GM18519 (cell line): ENCODE data around the gene KRTAP1-1.
"Not testable (repeated sequence)": the region's sequence is repeated elsewhere in the genome, so short reads cannot be mapped to it uniquely, and the experiment has no call there.

Experiments
- ATAC-seq: cut with Tn5 transposase; IDR thresholded peaks from one replicate; pipeline ENCODE4 v1.9.1; 2021; ENCODE audit warnings: mild to moderate bottlenecking, moderate library complexity; ENCODE audit not compliant: unreplicated experiment, low FRiP score

Gene KRTAP1-1, protein sequence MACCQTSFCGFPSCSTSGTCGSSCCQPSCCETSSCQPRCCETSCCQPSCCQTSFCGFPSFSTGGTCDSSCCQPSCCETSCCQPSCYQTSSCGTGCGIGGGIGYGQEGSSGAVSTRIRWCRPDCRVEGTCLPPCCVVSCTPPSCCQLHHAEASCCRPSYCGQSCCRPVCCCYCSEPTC

DNA sequence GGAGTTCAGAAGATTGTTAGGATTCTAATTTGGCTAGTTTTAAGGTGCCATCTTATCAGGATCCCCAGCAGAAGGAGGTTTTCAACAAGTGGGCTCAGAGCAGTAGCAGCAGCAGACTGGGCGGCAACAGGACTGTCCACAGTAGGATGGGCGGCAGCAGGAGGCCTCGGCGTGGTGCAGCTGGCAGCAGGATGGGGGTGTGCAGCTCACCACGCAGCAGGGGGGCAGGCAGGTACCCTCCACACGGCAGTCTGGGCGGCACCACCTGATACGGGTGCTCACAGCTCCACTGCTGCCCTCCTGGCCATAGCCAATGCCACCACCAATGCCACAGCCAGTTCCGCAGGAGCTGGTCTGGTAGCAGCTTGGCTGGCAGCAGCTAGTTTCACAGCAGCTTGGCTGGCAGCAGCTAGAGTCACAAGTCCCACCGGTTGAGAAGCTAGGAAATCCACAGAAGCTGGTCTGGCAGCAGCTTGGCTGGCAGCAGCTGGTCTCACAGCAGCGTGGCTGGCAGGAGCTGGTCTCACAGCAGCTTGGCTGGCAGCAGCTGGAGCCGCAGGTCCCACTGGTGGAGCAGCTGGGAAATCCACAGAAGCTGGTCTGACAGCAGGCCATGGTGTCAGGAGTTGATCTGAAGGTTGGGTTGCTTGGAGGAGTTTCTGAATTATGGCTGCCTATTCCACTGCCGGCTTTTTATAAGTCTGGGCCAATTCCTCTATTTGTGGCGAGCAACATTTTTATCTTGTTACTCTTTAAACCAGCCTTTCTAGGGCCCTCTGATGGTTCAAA, at the start of gene KRTAP1-1:
Gene KRTAP1-1, minus strand, starts transcription at position 668 of the 789 bp plus-strand sequence. Its CDS starts 53 bp downstream, at position 615.
- ATAC-seq = not testable (repeated sequence)

DNA sequence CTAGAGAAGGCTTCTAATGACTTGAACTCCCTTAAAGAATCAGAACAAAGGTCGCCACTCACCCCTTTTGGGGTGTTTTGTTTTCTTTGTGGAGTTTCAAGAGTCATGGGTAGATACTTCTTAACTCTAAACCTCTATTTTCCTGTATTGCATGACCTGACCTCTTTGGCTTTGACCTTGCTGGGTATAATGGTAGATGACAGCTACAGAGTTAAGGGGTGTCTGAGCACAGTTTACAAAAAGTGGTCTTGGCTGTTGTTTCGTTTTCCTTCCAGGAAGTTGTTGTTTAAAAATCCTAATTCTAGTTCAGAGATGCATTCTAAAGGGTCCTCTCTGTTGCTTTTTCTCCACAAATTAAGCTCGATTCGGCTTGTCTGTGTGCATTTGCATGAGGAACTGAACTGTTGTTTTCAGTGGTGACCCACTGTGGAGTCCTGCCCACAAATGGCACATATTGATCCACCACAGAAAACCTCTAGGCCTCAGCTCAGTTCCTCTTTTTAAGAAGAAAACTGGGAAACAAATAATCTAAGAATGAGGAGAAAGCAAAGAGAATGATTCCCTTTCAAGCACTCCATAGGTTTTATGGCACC, 47.6 kb upstream of the KRTAP1-1 start:
- ATAC-seq = not testable (repeated sequence)

- ATAC-seq = not testable (repeated sequence)
Observed at GRCh38 chr17:41084100-41084856, 43.0 kb upstream of the KRTAP1-1 start, which contains the start of gene KRTAP4-7. Gene KRTAP4-7 (plus strand): TSS chr17:41084150. CDS start chr17:41084207, 57 bp downstream.

GRCh38 chr17:41083427-41083826, 42.2 kb upstream of the KRTAP1-1 start:
- ATAC-seq = not testable (repeated sequence)

GRCh38 chr17:41082626-41083025, 41.4 kb upstream of the KRTAP1-1 start:
- no peak for ATAC-seq

- no peak for ATAC-seq
Observed at GRCh38 chr17:41076788-41077187, 35.5 kb upstream of the KRTAP1-1 start.

DNA sequence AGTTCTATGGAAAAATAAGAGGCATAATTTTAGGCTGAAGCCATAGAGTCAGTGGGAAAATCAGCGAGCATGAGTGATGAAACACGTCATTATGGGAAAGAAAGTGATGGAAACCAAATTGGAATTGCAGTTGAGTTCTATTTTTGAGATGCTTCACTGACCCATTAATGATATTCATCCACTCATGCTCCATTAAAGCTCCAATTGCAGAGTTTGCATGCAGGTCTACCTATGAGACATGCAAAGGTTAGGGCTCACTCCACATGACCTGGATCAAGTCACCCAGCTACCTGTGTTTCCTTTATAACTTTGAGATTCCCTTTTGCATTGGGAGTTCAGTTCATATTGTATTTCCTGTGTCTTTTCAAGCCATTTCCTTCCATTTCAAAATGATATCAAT, 32.4 kb upstream of the KRTAP1-1 start:
- ATAC-seq = no peak

DNA sequence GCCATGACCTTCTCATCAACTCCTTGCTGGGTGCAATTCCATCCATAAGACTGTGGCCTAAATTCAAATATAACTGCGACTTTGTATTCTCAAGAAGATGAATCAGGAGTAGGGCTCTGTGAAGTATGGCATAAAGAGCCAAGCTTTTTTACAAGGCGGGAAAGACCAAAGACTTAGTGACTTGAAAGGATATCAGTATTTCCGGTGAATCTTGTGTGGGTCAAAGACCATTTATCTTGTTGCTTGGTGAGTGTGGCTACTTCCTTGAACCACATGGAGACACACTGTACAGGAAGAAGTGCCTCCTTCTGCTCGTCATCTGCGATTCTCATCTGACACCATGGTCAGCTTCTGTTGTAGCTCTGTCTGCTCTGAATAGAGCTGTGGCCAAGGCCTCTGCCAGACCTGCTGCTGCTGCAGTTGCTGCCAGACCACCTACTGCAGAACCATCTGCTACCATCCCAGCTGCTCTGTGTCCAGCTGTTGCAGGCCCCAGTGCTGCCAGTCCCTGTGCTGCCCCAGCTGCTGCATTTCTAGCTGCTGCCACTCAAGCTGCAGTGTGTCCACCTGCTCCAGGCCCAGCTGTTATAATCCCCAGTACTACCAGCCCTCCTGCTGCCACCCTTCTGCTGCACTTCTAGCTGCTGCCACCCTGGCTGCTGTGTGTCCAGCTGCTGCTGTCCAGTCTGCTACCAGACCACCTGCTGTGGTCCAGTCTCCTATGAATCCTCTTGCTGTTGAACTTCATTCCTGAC, 30.5 kb upstream of the KRTAP1-1 start:
- ATAC-seq = no peak

DNA sequence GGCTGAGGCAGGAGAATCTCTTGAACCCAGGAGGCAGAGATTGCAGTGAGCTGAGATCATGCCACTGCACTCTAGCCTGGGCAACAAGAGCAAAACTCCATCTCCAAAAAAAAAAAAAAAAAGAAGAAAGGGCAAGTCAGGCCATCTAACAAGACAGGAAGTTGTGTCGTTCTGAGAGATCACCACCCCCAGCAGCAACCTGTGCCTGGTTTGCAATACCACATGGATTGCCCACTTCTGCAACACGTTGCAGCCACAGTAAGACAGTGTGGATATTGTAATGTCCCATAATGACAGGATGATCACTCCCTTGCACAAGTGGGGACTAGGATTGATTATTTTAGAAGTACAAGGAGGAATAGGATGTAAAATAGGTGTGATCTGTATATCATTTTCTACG, 27.8 kb upstream of the KRTAP1-1 start:
- no peak for ATAC-seq

DNA sequence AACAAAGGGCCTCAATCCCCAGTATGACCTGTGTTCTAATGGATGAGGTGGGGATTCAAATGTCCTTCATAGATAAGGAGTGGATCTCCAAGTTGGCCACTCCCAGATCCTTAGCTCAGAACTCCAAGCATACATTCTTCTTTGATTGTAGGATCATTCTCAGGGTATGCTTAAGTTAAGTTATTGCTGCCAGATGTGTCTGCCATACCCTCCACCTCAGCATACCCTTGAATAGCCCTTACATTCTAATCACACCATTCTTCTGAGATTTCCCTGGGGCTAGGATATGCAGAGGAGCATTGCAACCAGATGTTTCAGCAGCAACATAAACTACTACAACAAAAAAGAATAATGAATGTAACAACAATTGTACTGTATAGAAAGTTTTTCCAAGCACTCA, 26.0 kb upstream of the KRTAP1-1 start:
- ATAC-seq = no peak

DNA sequence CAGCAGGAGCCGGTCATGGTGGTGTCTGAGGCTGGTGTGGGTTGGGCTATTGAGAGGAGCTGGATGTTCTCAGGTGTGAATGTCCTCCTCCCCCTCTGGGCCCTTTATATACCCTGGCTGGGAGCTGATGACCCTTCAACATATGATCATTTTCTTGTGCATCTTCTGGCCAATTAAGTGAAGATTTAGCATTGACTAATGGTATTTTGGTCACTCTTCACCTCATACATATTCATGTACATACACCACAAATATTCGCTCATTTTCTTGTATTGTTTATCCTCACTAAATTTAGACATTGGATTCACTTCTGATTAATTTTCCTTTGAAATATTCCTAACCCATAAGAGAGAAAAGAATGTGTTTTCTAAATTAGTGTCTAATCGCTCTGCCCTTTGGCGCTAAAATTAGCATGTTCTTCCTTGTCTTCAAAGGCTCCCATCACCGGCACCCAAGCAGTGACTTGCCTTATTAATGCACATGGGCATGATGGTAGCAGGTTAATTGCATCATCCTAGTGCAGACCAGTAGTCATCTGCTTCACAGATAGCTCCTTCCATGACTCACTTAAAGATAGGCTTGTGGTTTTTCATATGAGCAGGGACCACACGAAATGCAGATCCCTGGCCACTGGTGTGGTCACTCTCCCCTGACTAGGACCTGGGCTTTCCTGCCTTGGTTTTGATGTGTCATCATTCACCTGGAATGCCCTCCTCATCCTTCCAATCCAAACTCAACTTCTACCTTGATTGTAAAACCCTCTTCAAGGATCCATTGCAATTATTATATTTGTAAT, 24.8 kb upstream of the KRTAP1-1 start, which contains the start of gene KRTAP2-4:
Gene KRTAP2-4, minus strand, starts transcription at position 51 of the 796 bp plus-strand sequence. Its CDS starts 34 bp downstream, at position 17.
- ATAC-seq = no peak

DNA sequence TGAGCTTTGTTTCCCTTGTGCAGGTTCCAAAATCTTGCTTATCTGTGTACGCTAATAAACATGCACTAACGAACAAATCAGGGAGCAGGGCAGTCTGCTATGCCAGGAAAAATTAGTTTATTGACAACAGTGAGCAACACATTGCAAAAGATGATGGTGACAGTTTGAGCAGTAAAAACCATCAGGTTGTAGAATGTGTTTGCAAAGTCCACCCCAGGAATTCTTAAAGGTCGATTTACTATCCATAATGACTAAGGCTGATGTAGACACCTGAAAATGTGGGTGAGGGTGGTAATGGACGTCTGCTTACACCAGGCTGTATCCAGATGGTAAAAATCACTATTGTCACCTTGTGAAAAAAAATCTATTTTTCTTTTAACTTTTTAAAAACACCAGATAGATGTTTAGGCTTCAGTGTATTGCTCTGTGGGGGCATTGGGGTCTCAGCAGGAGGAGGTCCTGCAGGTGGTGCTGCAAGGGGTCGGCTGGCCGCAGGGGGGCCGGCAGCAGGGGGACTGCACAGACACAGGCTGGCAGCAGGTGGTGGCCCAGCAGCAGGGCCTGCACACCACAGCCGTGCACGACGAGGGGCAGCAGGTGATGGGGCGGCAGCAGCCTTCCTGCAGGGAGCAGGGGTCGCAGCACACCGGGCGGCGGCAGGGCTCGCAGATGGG, 23.9 kb upstream of the KRTAP1-1 start:
- ATAC-seq = not testable (repeated sequence)

DNA sequence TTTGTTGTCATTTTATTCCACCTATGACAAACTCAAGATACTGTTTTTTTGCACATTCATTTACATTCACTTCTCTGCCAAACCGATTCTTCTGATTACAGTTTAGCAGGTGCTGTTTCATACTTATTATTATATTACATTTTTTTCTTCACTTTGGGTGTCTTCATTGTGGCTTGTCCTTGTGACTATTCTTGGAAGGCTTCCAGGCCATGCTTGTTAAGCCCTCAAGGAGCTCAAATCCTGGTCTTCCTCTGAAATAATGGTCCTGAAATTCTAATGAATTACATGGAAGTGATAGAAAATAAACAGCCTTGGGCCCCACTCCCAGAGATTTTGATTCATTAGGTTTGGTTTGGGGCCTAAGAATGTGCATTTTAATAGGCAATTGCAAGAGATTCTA, 23.1 kb upstream of the KRTAP1-1 start:
- ATAC-seq = no peak

- no peak for ATAC-seq
Observed at GRCh38 chr17:41063449-41063848, 22.2 kb upstream of the KRTAP1-1 start.

DNA sequence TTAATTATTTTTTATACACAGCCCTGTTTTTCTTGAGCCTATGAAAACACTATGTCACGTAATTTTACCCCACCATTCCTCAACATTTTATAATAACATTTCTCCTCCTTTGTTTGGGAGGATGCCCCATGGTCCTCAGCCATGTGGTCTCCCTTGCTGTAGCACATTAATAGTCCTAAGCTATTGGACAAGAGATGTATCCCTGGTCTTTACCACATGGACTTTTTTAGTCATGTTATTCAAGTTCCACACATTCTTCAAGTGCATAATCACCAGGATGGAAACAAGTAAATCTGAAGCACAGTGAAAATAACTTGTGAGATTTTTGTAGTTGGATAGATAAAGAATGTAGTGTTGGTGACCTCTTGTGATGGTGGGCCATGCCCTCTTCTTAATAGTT, 20.7 kb upstream of the KRTAP1-1 start:
- no peak for ATAC-seq

- no peak for ATAC-seq
Observed at GRCh38 chr17:41060052-41060604, 18.9 kb upstream of the KRTAP1-1 start, which contains the start of gene KRTAP2-3. Gene KRTAP2-3 (minus strand): TSS chr17:41060114. CDS start chr17:41060050, 64 bp downstream.

- ATAC-seq = not testable (repeated sequence)
Observed at GRCh38 chr17:41059276-41060051, 18.2 kb upstream of the KRTAP1-1 start.
